HG03196 (cell line): ENCODE results near the gene ACOT6.
"Not testable (repeated sequence)": the region's sequence is repeated elsewhere in the genome, so short reads cannot be mapped to it uniquely, and the experiment has no call there.

Source experiments
- ATAC-seq: cut with Tn5 transposase; IDR thresholded peaks from one replicate; pipeline ENCODE4 v1.9.1; 2021; ENCODE audit not compliant: unreplicated experiment

Gene ACOT6, protein sequence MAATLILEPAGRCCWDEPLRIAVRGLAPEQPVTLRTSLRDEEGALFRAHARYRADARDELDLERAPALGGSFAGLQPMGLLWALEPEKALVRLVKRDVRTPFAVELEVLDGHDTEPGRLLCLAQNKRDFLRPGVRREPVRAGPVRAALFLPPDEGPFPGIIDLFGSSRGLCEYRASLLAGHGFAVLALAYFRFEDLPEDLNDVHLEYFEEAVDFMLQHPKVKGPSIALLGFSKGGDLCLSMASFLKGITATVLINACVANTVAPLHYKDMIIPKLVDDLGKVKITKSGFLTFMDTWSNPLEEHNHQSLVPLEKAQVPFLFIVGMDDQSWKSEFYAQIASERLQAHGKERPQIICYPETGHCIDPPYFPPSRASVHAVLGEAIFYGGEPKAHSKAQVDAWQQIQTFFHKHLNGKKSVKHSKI

DNA sequence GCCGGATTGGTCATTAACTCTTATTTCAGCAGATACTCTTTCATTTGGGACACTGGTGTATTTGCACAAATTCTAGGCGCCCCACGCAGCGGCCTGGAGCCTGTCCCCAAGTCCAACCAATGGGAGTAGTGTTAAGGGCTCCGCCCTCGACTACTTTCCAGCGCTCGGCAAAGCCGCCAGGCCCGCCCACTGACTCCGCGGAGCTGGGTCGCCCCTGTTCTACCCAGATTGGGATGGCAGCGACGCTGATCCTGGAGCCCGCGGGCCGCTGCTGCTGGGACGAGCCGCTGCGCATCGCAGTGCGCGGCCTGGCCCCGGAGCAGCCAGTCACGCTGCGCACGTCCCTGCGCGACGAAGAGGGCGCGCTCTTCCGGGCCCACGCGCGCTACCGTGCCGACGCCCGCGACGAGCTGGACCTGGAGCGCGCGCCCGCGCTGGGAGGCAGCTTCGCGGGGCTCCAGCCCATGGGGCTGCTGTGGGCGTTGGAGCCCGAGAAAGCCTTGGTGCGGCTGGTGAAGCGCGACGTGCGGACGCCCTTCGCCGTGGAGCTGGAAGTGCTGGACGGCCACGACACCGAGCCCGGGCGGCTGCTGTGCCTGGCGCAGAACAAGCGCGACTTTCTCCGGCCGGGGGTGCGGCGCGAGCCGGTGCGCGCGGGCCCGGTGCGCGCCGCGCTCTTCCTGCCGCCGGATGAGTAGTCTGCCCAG, at the start of gene ACOT6:
Gene ACOT6 (plus strand): TSS at position 179 of the 707 bp plus-strand sequence. CDS start 55 bp downstream, at position 234.
- ATAC-seq: peak; percentile 53

DNA sequence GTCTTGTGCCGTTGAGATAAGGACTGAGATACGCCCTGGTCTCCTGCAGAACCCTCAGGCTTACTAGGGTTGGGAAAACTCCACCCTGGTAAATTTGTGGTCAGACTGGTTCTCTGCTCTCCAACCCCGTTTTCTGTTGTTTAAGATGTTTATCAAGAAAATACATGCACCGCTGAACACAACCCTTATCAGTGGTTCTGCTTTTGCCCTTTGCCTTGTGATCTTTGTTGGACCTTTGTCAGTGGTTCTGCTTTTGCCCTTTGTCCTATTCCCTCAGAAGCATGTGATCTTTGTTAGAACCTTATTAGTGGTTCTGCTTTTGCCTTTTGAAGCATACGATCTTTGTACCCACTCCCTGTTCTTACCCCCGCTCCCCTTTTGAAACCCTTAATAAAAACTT, 49.6 kb upstream of the ACOT6 start:
- ATAC-seq: not testable (repeated sequence)

DNA sequence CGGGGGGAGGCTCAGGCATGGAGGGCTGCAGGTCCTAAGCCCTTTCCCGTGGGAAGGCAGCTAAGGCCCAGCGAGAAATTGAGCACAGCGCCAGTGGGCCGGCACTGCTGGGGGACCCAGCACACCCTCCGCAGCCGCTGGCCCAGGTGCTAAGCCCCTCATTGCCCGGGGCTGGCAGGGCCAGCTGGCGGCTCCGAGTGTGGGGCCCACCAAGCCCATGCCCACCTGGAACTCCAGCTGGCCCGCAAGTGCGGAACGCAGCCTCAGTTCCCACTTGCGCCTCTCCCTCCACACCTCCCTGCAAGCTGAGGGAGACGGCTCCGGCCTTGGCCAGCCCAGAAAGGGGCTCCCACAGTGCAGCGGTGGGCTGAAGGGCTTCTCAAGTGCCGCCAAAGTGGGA, 45.9 kb upstream of the ACOT6 start:
- not testable (repeated sequence) for ATAC-seq

DNA sequence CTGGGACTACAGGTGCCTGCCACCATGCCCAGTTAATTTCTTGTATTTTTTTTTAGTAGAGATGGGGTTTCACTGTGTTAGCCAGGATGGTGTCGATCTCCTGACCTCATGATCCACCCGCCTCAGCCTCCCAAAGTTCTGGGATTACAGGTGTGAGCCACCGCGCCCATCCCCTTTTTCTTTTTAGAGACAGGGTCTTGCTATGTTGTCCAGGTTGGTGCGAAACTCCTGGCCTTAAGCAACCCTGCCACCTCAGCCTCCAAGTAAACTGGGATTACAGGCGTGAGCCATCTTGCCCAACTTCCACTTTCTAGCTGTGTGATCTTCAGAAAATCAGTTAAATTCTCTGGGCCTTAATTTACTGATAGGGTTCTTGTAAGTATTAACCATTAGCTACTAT, 45.4 kb upstream of the ACOT6 start:
- not testable (repeated sequence) for ATAC-seq

DNA sequence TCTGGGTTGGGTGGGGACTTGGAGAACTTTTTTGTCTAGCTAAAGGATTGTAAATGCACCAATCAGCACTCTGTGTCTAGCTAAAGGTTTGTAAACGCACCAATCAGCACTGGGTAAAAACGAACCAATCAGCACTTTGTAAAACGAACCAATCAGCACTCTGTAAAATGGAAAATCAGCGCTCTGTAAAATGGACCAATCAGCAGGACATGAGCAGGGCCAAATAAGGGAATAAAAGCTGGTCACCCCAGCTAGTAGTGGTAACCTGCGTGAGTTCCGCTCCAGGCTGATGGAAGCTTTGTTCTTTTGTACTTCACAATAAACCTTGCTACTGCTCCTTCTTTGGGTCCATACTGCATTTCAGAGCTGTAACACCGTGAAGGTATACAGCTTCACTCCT, 45.0 kb upstream of the ACOT6 start:
- no peak for ATAC-seq

DNA sequence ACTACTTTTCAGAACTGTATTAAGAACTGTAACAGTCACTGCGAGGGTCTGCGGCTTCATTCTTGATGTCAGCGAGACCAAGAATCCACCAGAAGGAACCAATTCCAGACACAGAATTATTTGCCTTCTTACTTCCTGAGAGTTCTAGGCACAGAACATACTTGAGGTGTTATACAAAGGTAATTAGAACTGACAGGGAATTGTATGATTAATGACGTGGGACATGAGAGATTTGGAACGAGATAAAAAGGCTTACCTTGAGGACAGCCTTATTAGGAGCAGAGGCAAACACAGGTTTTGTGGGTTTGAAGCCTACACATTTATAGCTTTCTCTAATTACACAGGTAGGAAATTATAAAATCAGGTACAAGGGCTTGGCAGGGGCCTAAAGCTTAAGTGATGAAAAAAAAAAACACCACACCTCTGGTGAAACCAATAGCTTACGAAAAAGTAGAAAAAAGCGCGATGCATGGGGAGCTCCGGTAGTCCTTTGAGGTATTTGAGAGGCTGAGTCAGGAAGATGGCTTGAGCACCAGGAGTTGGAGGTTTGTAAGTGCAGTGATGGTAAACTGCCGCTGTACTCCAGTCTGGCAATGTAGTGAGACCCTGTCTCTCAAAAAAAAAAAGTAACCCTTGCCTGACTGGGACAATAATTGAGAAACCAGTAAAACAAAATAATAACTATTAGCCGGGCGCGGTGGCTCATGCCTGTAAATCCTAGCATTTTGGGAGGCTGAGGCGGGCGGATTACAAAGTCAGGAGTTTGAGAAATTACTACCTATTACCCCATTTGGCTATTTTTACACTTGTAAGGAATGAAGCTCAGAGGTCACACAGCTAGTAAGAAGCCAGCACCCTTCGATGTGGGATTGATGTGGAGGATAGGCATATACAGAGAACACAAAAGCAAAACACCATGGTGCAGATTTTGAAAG, 44.1 kb upstream of the ACOT6 start:
- no peak for ATAC-seq

DNA sequence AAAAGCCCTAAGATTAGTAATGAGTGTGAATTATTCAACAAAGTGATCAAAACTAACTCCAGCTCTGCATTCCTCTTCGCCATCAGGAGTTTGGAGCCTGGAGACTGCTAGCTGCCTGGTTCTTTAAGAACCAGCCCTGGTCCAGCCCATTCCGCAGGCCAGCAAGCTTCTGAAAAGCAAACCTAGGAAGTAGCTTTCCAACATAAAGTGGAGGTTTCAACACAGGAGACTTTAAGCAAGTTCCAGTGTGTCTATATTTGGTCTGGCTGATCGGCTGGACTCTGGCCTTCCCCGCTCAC, 43.5 kb upstream of the ACOT6 start:
- ATAC-seq: not testable (repeated sequence)

DNA sequence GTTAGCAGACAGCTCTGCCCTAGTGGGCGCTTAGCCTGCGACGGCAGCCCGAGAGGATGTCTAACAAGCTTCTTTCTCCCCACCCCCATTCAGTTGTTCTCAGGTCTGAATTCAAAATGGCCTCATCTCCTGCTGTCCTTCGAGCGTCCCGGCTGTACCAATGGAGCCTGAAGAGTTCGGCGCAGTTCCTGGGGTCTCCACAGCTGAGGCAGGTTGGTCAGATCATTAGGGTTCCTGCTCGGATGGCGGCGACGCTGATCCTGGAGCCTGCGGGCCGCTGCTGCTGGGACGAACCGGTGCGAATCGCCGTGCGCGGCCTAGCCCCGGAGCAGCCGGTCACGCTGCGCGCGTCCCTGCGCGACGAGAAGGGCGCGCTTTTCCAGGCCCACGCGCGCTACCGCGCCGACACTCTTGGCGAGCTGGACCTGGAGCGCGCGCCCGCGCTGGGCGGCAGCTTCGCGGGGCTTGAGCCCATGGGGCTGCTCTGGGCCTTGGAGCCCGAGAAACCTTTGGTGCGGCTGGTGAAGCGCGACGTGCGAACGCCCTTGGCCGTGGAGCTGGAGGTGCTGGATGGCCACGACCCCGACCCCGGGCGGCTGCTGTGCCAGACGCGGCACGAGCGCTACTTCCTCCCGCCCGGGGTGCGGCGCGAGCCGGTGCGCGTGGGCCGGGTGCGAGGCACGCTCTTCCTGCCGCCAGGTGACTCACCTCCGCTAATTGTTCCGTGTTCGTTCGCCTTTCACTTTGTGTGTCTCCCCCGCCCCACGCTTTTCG, 42.9 kb upstream of the ACOT6 start, which contains the start of gene ACOT2:
Gene ACOT2 (plus strand): TSS at position 29 of the 774 bp plus-strand sequence. CDS start 28 bp downstream, at position 57.
- ATAC-seq: peak; percentile 78

DNA sequence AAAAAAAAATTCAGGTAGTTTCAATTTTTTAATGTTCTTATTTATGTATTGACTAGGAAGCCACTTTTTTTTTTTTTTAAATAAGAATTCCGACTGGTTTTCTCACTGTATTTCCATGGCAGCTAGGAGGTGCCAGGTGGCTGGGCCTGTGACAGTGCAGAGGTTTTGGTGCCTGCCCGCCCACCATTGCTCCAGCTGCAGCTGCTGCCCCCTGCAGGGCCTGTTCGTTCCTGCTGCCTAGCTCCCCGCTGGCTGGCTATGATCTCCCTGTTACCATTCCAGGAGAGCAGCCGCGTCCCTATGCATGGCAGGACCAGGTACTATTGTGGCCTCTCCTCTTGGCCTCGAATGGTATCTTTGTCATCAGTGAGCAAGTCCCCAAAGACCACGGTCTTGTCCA, 41.4 kb upstream of the ACOT6 start:
- ATAC-seq: not testable (repeated sequence)

DNA sequence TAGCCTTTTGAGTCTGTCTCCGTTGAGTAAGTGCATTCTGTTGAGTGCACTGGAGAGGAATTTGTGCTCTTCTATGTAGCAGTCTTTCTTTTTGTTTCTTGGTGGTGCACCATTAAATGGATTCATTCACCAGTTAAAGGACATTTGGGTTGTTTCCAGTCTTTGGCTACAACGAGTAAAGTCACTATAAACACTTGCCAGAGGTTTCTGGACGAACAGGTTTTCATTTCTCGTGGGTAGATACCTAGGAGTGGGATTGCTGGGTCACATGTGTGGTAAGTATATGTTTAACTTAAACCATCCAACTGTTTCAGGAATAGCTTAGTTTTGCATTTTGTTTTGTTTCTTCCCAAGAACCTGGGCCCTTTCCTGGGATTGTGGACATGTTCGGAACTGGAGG, 39.3 kb upstream of the ACOT6 start:
- ATAC-seq: not testable (repeated sequence)

DNA sequence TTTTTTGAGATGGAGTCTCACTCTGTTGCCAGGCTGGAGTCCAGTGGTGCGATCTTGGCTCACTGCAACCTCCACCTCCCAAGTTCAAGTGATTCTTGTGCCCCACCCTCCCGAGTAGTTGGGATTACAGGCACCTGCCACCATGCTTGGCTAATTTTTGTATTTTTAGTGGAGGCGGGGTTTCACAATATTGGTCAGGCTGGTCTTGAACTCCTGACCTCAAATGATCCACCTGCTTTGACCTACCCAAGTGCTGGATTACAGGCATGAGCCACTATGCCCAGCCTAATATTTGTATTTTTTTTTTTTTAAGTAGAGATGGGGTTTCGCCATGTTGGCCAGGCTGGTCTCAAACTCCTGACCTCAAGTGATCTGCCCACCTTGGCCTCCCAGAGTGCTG, 38.6 kb upstream of the ACOT6 start:
- not testable (repeated sequence) for ATAC-seq

DNA sequence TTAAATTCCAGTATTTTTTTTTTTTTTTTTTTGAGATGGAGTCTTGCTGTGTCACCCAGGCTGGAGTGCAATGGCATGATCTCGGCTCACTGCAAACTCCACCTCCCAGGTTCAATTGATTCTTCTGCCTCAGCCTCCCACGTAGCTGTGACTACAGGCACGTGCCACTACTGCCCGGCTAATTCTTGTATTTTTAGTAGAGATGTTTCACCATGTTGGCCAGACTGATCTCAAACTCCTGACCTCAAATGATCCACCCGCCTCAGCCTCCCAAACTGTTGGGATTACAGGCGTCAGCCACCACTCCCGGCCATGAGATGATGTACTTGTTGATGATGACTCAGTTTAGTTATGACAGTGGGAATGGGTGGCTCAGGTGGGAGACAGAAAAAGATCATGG, 38.1 kb upstream of the ACOT6 start:
- ATAC-seq: not testable (repeated sequence)

DNA sequence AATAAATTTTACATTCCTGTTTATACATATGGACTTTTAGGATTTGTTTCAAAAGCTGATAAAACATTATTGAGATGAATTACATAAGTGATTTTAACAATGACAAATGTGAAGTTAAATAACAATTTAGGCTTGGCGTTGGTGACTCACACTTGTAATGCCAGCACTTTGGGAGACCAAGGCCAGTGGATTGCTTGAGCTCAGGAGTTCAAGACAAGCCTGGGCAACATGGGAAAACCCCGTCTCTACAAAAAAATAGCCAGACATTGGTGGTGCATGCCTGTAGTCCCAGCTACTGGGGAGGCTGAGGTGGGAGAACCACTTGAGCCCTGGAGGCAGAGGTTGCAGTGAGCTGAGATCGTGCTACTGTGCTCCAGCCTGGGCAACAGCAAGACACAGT, 35.9 kb upstream of the ACOT6 start:
- no peak for ATAC-seq

DNA sequence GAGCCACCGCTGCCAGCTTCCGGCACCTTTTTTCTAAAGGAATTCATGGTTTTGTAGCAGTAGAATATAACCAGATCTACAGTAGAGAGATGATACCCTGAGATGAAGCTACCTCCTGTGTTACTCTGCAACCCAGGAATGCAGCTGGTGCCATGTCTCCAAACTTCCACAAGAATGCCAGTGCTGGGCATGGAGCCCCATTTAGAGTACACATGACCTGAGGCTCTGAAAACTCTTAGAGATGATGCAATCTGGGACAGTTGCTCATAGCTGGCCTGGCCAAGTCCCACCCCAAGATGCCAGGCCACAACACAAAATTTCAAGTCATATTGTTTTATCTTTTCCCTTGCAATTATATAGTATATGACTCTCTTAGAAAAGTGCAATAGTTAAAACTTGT, 35.1 kb upstream of the ACOT6 start:
- ATAC-seq: not testable (repeated sequence)

DNA sequence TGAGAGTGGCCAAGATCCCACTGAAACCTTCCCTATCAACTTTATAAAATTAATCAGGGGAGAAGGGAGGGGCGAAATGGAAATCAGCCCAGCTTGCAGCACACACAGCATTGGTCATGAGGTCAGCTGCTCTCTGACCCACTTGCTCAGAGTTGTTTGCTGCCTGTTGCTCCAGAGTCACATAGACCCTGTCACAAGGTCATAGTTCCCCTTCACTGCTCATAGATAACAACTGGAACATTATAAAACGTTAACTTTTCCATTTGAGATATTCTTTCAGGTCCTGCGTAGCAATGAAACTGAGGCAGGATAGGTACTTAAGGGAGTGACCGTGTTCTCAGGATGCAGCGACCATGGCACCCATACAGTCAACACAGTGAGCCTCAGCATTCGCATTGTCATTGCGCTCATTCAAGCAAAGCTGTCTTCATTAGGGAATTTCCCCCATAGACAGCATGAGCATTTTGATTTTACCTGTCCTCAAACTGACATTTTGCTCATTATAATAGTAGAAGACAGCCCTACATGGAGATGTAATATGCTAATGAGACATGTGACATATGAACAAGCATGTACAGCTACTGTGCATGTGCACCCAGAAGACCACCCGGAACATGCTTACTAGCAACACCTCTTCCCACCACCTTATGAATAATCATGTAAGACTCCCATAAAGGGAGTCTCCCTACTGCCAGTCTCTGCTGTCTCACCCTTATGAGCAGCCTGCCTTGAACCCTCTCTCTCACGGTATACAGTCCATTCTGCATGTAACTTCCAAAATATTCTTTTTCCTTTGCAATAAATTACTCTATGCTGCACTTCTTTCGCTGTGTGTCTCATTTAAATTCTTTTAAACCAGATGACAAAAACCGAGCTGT, 30.0 kb upstream of the ACOT6 start:
- ATAC-seq: not testable (repeated sequence)

DNA sequence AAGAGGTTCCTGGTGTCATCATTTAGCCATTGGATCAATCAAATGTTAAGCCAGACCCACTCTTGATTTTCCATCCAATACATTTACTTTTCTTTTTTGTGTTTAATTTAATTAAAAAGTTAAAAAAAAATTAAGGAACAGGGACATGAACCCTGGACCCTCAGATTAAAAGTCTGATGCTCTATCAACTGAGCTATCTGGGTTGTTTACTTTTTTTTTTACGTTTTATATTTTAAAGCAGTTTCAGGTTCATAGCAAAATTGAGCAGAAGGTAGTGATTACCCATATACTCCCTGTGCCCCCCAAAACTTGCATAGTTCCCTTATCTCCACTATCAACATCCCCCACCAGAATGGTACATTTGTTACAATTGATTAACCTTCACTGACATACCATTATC, 23.6 kb upstream of the ACOT6 start:
- no peak for ATAC-seq

DNA sequence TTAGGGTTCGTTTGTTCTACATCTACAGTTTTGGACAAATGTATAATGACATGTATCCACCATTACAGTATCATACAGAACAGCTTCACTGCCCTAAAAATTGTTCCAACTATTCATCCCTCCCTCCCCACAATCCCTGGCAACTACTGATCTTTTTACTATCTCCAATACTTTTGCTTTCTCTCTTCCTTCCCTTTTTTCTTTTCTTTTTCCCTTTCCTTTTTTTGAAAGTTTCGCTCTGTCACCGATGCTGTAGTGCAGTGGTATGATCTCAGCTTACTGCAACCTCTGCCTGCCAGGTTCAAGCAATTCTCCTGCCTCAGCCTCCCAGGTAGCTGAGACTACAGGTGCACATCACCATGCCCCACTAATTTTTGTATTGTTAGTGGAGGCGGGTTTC, 23.2 kb upstream of the ACOT6 start:
- no peak for ATAC-seq

DNA sequence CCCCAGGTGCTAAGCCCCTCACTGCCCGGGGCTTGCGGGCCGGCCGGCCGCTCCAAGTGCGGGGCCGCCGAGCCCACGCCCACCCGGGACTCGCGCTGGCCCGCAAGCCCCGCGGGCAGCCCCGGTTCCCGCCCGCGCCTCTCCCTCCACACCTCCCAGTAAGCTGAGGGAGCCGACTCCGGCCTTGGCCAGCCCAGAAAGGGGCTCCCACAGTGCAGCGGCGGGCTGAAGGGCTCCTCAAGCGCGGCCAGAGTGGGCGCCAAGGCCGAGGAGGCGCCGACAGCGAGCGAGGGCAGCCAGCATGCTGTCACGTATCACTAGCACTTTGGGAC, 21.7 kb upstream of the ACOT6 start:
- not testable (repeated sequence) for ATAC-seq

DNA sequence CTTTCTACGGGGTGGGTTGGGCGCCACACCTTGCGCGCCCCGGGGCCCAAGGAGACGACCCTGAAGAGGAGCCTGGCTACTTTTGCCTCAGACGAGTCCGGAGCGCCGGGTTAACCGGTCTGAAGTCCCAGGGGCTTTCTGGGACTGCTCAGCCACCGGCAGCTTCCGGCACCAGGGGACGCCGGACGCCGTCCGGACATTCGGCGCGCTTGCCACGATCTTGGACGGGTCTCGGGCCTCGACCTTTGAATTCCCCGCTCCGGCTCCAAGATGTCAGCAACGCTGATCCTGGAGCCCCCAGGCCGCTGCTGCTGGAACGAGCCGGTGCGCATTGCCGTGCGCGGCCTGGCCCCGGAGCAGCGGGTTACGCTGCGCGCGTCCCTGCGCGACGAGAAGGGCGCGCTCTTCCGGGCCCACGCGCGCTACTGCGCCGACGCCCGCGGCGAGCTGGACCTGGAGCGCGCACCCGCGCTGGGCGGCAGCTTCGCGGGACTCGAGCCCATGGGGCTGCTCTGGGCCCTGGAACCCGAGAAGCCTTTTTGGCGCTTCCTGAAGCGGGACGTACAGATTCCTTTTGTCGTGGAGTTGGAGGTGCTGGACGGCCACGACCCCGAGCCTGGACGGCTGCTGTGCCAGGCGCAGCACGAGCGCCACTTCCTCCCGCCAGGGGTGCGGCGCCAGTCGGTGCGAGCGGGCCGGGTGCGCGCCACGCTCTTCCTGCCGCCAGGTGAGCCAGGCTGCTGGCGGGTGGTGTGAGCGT, 20.4 kb upstream of the ACOT6 start, which contains the start of gene ACOT4:
Gene ACOT4 (plus strand): TSS at position 184 of the 760 bp plus-strand sequence. CDS start 87 bp downstream, at position 271.
- no peak for ATAC-seq
